Prostate gland (tissue), 2 donors: ENCODE results near the gene CGN.

Experiments used
- CTCF ChIP-seq, 4 experiments: fragments of 200-600 bp in 2 of 4; fragments of 450-650 bp in 2 of 4; sonication (generic) in 2 of 4; IDR thresholded peaks; 1 replicate in 3 of 4; 2 replicates in 1 of 4; pipeline ENCODE4 v1.5.1; 2016 to 2019; ENCODE audit warnings: antibody characterized with exemption in 4 of 4, mild to moderate bottlenecking in 2 of 4, moderate library complexity in 2 of 4
- POLR2A ChIP-seq: fragments of 450-650 bp; IDR thresholded peaks from one replicate; pipeline ENCODE4 v1.6.1; 2016; ENCODE audit warnings: antibody characterized with exemption, mild to moderate bottlenecking

GRCh38 chr1:151534662-151535278, 23.6 kb downstream of the CGN start:
- TF ChIP-seq POLR2A = no peak
- peak; percentile 56 to 84 (median 74) for TF ChIP-seq CTCF (IDR thresholded peaks at IDR 0.05)
